ENCODE measurements around the gene EML6.

DNA sequence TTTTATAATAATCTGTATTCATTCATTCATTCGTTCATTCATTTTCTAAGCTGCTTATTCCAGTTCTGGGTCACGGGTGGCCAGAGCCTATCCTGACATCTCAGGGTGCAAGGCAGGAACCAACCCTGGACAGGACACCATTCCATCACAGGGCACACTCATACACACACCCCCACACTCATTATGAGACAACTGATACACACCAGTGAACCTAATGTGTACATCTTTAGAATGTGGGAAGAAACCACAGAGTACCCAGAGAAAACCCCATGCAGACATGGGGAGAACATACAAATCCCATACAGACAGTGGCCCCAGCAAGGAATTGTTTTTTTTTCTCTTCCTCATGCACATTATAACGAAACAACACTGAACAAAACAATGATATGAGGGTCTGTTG, 272.1 kb downstream of the EML6 start:
- TF ChIP-seq POLR2AphosphoS5 (IDR thresholded peaks at IDR 0.05) (no peak), EP300 (IDR thresholded peaks at IDR 0.05) (no peak), POLR2A (IDR thresholded peaks at IDR 0.05) (no peak)
- TF ChIP-seq, protein P1, sequence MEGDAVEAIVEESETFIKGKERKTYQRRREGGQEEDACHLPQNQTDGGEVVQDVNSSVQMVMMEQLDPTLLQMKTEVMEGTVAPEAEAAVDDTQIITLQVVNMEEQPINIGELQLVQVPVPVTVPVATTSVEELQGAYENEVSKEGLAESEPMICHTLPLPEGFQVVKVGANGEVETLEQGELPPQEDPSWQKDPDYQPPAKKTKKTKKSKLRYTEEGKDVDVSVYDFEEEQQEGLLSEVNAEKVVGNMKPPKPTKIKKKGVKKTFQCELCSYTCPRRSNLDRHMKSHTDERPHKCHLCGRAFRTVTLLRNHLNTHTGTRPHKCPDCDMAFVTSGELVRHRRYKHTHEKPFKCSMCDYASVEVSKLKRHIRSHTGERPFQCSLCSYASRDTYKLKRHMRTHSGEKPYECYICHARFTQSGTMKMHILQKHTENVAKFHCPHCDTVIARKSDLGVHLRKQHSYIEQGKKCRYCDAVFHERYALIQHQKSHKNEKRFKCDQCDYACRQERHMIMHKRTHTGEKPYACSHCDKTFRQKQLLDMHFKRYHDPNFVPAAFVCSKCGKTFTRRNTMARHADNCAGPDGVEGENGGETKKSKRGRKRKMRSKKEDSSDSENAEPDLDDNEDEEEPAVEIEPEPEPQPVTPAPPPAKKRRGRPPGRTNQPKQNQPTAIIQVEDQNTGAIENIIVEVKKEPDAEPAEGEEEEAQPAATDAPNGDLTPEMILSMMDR (IDR thresholded peaks at IDR 0.05) = no peak

All from upper lobe of left lung (tissue), 4 donors.